ENCODE results near the gene IFNA16. TPM values are rescaled to one million over a fixed set of nuclear protein-coding genes. Genes with fewer than 3 reads are reported as not detected.
A peak's percentile ranks its signal among the peaks of the same experiment; 100 is the strongest.
"Not testable (repeated sequence)": the region's sequence is repeated elsewhere in the genome, so short reads cannot be mapped to it uniquely, and the experiment has no call there.

The IFNA16 gene
- total and polyA plus RNA-seq, 4 donors: not detected

DNA sequence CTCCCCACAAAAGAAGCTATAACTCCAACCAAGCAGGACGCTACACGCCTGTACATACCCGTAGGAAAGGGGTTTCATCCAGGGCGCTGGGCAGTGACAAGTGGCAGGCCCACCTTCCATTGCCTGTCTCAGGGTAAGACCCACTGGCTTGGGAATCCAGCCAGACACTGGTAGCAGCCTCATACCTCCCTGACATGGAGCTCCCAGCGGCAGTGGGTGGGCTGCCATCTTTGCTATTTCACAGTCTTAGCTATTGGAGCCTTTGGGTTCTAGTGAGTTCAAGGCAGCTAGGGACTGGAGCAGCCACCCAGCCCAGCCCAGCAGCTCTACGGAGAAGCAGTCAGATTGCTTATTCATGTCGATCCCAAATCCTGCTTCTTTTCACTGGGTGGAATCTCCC lies 6.8 kb downstream of the IFNA16 start:
- intact Hi-C loops (cut with DNase I): no loop called here
- WGBS, 2 donors: 90 to 92% methylated on average over 7 of the region's 7 CpGs
- Histone ChIP-seq H3K4me1 (ENCODE audit: control insufficient read depth in 1 of 2, insufficient read depth in 2 of 2, low read length in 2 of 2) (no peaks in the 10 kb centered on the region), H3K27me3 (ENCODE audit: control insufficient read depth in 1 of 2, insufficient read depth in 2 of 2, low read length in 1 of 2) (no peaks in the 10 kb centered on the region), H3K36me3 (ENCODE audit: control insufficient read depth in 1 of 2, insufficient read depth in 2 of 2, low read length in 1 of 2) (no peaks in the 10 kb centered on the region), H3K27ac (ENCODE audit: low read depth in 1 of 2, low read length in 2 of 2) (no peak overlapping the region), H3K9me3 (ENCODE audit: control insufficient read depth, low read length) (no peaks in the 10 kb centered on the region), H3K4me3 (ENCODE audit: low read length in 2 of 2) (no peak overlapping the region)
- no peak for ATAC-seq (ENCODE audit: low FRiP score)
- peak in 1 of 2 donors; percentile 41 for DNase-seq

- H3K36me3 ChIP-seq (ENCODE audit: control insufficient read depth in 1 of 2, insufficient read depth in 2 of 2, low read length in 1 of 2); H3K9me3 ChIP-seq (ENCODE audit: control insufficient read depth, low read length); ATAC-seq (ENCODE audit: low FRiP score); H3K4me3 ChIP-seq (ENCODE audit: low read length in 2 of 2); H3K4me1 ChIP-seq (ENCODE audit: control insufficient read depth in 1 of 2, insufficient read depth in 2 of 2, low read length in 2 of 2); intact Hi-C loops (cut with DNase I); H3K27me3 ChIP-seq (ENCODE audit: control insufficient read depth in 1 of 2, insufficient read depth in 2 of 2, low read length in 1 of 2); DNase-seq; H3K27ac ChIP-seq (ENCODE audit: low read depth in 1 of 2, low read length in 2 of 2): not testable (repeated sequence)
- 75 to 81% methylated on average over 3 of the region's 3 CpGs for WGBS, 2 donors
These were observed 10.1 kb downstream of the IFNA16 start, which contains the start of gene IFNA10 for GRCh38 chr9:21207043-21207442. Gene IFNA10 (minus strand): TSS chr9:21207143. CDS start chr9:21207097, 46 bp downstream.

DNA sequence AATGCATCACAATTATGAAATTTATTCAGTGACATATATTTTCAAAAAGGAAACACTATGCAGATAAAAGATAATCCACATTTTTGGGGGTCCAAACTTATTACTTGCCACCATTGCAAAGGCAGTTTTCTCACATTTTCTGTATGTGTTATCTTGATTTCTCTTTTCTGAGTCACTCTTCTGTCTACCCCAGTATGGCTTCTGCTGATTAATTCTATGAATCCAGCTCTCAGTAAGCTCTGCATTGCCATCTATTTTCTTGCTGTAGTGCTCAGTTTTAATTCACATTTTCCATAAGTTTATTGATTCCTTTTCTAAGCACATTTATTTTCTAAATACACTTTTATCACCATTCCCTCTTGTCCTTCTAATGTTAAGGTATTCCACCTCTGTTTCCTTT lies 11.9 kb downstream of the IFNA16 start:
- DNase-seq (no peak), ATAC-seq (ENCODE audit: low FRiP score) (no peak)
- H3K9me3 ChIP-seq (ENCODE audit: control insufficient read depth, low read length): peaks cover 2% of the 10 kb centered on the region
- H3K36me3 ChIP-seq (ENCODE audit: control insufficient read depth in 1 of 2, insufficient read depth in 2 of 2, low read length in 1 of 2): no peaks in the 10 kb centered on the region
- no peak overlapping the region for H3K4me3 ChIP-seq (ENCODE audit: low read length in 2 of 2)
- H3K27me3 ChIP-seq (ENCODE audit: control insufficient read depth in 1 of 2, insufficient read depth in 2 of 2, low read length in 1 of 2): no peaks in the 10 kb centered on the region
- no peaks in the 10 kb centered on the region for H3K4me1 ChIP-seq (ENCODE audit: control insufficient read depth in 1 of 2, insufficient read depth in 2 of 2, low read length in 2 of 2)
- intact Hi-C loops (cut with DNase I): no loop called here
- H3K27ac ChIP-seq (ENCODE audit: low read depth in 1 of 2, low read length in 2 of 2): no peak overlapping the region

DNA sequence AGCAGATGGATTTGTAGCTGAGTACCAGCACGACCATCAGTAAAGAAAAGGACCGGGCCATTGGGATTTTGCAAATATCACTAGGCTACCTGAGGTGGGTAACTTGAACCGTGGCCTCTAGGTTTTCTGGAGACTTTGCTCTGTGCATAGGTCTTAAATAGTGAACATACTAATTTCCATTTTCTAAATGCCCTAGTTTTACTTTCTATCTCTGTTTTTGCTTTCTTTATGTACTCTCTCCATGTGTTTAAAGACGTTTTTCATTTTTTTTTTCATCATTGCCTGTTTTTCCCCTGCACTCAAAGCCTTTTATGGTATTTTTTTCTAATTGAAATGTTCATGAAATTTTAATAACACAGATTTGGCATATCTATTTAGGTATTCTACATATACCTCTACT lies 15.0 kb downstream of the IFNA16 start, which contains the start of gene IFNA7:
Gene IFNA7 (minus strand): TSS at position 101 of the 400 bp plus-strand sequence. CDS start 40 bp downstream, at position 61.
- 53 to 63% methylated on average over 4 of the region's 4 CpGs for WGBS, 2 donors
- H3K9me3 ChIP-seq (ENCODE audit: control insufficient read depth, low read length); H3K4me3 ChIP-seq (ENCODE audit: low read length in 2 of 2); H3K36me3 ChIP-seq (ENCODE audit: control insufficient read depth in 1 of 2, insufficient read depth in 2 of 2, low read length in 1 of 2); intact Hi-C loops (cut with DNase I); H3K4me1 ChIP-seq (ENCODE audit: control insufficient read depth in 1 of 2, insufficient read depth in 2 of 2, low read length in 2 of 2); ATAC-seq (ENCODE audit: low FRiP score); H3K27me3 ChIP-seq (ENCODE audit: control insufficient read depth in 1 of 2, insufficient read depth in 2 of 2, low read length in 1 of 2); H3K27ac ChIP-seq (ENCODE audit: low read depth in 1 of 2, low read length in 2 of 2); DNase-seq: not testable (repeated sequence)

DNA sequence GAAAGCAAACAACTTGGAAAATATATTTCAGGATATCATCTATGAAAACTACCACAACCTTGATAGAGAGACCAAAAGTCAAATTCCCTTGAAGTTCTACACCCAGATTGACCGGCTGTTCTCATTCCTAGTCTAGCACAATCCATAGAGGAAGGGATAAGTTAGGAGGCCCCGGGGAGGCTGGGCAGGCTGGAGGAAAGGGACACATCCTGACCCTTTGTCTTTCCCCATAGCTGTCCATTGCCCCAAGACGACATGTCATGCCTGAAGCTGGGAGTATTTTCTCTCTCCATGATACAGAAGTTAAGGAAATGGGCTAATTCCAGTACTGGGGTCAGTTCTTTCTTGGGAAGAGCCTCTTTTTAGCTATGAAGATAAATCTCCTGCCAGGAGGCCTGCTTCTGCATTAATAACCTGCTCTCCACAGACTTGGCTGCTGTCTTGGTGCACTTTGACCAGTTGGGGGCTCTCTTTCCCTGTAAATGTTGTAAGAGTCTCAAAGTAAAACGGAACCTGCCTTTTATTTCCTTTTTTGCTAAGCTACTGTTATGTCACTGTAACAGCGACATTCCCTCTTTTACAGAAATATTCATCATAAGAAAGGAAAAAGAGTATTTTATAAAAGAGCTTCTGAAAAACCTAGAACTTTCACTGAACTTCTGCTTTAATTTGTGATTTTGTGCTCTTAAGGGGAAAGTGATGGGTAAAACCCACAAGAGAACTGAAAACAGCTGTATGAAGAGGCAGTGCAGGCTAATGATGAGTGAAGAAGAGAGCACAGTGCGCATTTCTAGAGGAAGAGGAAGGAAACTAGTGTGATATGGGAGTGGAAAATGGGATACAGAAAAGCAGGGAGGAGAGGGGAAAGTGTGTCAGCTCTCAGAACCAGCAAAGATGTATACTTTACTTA lies 22.0 kb downstream of the IFNA16 start:
- H3K27me3 ChIP-seq (ENCODE audit: control insufficient read depth in 1 of 2, insufficient read depth in 2 of 2, low read length in 1 of 2); H3K27ac ChIP-seq (ENCODE audit: low read depth in 1 of 2, low read length in 2 of 2); ATAC-seq (ENCODE audit: low FRiP score); H3K36me3 ChIP-seq (ENCODE audit: control insufficient read depth in 1 of 2, insufficient read depth in 2 of 2, low read length in 1 of 2); H3K4me1 ChIP-seq (ENCODE audit: control insufficient read depth in 1 of 2, insufficient read depth in 2 of 2, low read length in 2 of 2); DNase-seq; H3K9me3 ChIP-seq (ENCODE audit: control insufficient read depth, low read length); H3K4me3 ChIP-seq (ENCODE audit: low read length in 2 of 2): not testable (repeated sequence)
- intact Hi-C loops (cut with DNase I): loop anchor here in 1 of 2 donors (10.0 kb wide), 1 partner anchor 600 kb away; no protein-coding TSS in a partner anchor
- WGBS, 2 donors: 25 to 36% methylated on average over 6 of the region's 6 CpGs

DNA sequence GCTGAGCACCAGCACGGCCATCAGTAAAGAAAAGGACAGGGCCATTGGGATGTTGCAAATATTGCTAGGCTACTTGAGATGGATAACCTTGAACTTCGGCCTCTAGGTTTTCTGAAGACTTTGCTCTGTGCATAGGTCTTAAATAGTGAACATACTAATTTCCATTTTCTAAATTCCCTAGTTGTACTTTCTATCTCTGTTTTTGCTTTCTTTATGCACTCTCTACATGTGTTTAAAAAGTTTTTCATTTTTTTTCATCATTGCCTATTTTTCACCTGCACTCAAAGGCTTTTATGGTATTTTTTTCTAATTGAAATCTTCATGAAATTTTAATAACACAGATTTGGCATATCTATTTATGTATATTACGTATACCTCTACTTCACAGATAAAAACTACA lies 29.6 kb downstream of the IFNA16 start, which contains the start of gene IFNA4:
Gene IFNA4 (minus strand): TSS at position 101 of the 400 bp plus-strand sequence. CDS start 56 bp downstream, at position 45.
- H3K27me3 ChIP-seq (ENCODE audit: control insufficient read depth in 1 of 2, insufficient read depth in 2 of 2, low read length in 1 of 2); H3K36me3 ChIP-seq (ENCODE audit: control insufficient read depth in 1 of 2, insufficient read depth in 2 of 2, low read length in 1 of 2); H3K4me1 ChIP-seq (ENCODE audit: control insufficient read depth in 1 of 2, insufficient read depth in 2 of 2, low read length in 2 of 2); H3K9me3 ChIP-seq (ENCODE audit: control insufficient read depth, low read length); H3K27ac ChIP-seq (ENCODE audit: low read depth in 1 of 2, low read length in 2 of 2); intact Hi-C loops (cut with DNase I); DNase-seq; H3K4me3 ChIP-seq (ENCODE audit: low read length in 2 of 2); ATAC-seq (ENCODE audit: low FRiP score): not testable (repeated sequence)
- 65 to 80% methylated on average over 3 of the region's 3 CpGs for WGBS, 2 donors

GRCh38 chr9:21182810-21183736 lies 34.0 kb downstream of the IFNA16 start:
- DNase-seq; H3K4me3 ChIP-seq (ENCODE audit: low read length in 2 of 2); ATAC-seq (ENCODE audit: low FRiP score); H3K27me3 ChIP-seq (ENCODE audit: control insufficient read depth in 1 of 2, insufficient read depth in 2 of 2, low read length in 1 of 2); H3K27ac ChIP-seq (ENCODE audit: low read depth in 1 of 2, low read length in 2 of 2); intact Hi-C loops (cut with DNase I); H3K36me3 ChIP-seq (ENCODE audit: control insufficient read depth in 1 of 2, insufficient read depth in 2 of 2, low read length in 1 of 2); H3K4me1 ChIP-seq (ENCODE audit: control insufficient read depth in 1 of 2, insufficient read depth in 2 of 2, low read length in 2 of 2); H3K9me3 ChIP-seq (ENCODE audit: control insufficient read depth, low read length): not testable (repeated sequence)
- 31 to 32% methylated on average over 4 of the region's 4 CpGs for WGBS, 2 donors

DNA sequence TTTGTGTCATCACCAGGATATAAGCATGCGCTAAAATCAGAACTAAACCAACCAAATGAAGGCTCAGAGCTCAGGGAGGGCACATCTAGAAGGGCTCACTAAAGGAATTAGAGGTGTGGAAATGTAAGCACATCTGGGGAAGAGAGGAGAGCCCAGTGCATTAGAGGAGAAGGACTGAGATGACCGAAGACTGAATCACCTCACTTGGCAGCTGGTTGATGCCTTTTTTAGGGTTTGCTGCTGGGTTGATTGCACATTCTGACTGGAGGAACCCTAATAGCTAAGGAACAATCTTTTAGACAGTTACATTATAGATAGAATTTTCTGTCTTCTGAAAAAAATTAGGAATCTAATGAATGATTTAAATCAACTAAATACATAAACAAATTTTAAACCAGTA lies 42.4 kb downstream of the IFNA16 start:
- Histone ChIP-seq H3K4me1 (ENCODE audit: control insufficient read depth in 1 of 2, insufficient read depth in 2 of 2, low read length in 2 of 2) (no peaks in the 10 kb centered on the region), H3K36me3 (ENCODE audit: control insufficient read depth in 1 of 2, insufficient read depth in 2 of 2, low read length in 1 of 2) (no peaks in the 10 kb centered on the region), H3K4me3 (ENCODE audit: low read length in 2 of 2) (no peak overlapping the region), H3K27ac (ENCODE audit: low read depth in 1 of 2, low read length in 2 of 2) (no peak overlapping the region), H3K27me3 (ENCODE audit: control insufficient read depth in 1 of 2, insufficient read depth in 2 of 2, low read length in 1 of 2) (no peaks in the 10 kb centered on the region), H3K9me3 (ENCODE audit: control insufficient read depth, low read length) (no peaks in the 10 kb centered on the region)
- intact Hi-C loops (cut with DNase I): no loop called here
- ATAC-seq (ENCODE audit: low FRiP score) (no peak), DNase-seq (no peak)
- 82 to 83% methylated on average over 2 of the region's 2 CpGs for WGBS, 2 donors
